DND-41 (cell line): ENCODE results near the gene GABBR1.

Experiments used
- ATAC-seq: fragments of 200-7000 bp; cut with Tn5 transposase; 3 replicates; pipeline ENCODE4 v1.9.1; 2021; ENCODE audit warnings: low read depth; ENCODE audit not compliant: insufficient read depth
- DNase-seq: peaks from one replicate; pipeline ENCODE4 v3.0.0-alpha.2; 2020
- H2AFZ ChIP-seq: 2 replicates; pipeline ENCODE4 v1.6.0; 2012; ENCODE audit warnings: low read depth, low read length
- H3K27ac ChIP-seq: 2 replicates; pipeline ENCODE4 v1.5.1; 2012; ENCODE audit warnings: low read length, inconsistent platforms
- H3K27me3 ChIP-seq: fragments of 200-600 bp; sonication (generic); 2 replicates; pipeline ENCODE4 v1.6.0; 2012; ENCODE audit warnings: low read length, mild to moderate bottlenecking, inconsistent platforms; ENCODE audit not compliant: insufficient read depth, poor library complexity
- H3K36me3 ChIP-seq: 2 replicates; pipeline ENCODE4 v1.5.1; 2012; ENCODE audit warnings: low read length, inconsistent platforms; ENCODE audit not compliant: insufficient read depth
- H3K4me1 ChIP-seq: 2 replicates; pipeline ENCODE4 v1.5.1; 2012; ENCODE audit warnings: mild to moderate bottlenecking, low read length; ENCODE audit not compliant: insufficient read depth
- H3K4me2 ChIP-seq: 2 replicates; pipeline ENCODE4 v1.6.0; 2012; ENCODE audit warnings: mild to moderate bottlenecking, moderate library complexity, low read length, inconsistent platforms; ENCODE audit not compliant: insufficient read depth
- H3K4me3 ChIP-seq, 2 experiments: fragments of 200-600 bp in 1 of 2; shearing (Covaris generic) in 1 of 2; 2 replicates each; pipeline ENCODE4 v1.5.1; 2012 to 2016; ENCODE audit warnings: inconsistent platforms in 2 of 2, low read length in 2 of 2, mild to moderate bottlenecking in 2 of 2, low read depth in 1 of 2, moderate library complexity in 1 of 2
- H3K79me2 ChIP-seq: 2 replicates; pipeline ENCODE4 v1.6.0; 2012; ENCODE audit warnings: low read length, inconsistent platforms; ENCODE audit not compliant: insufficient read depth
- H3K9ac ChIP-seq: 2 replicates; pipeline ENCODE4 v1.6.0; 2012; ENCODE audit warnings: low read depth, mild to moderate bottlenecking, inconsistent platforms, low read length, moderate library complexity
- H3K9me3 ChIP-seq: 2 replicates; pipeline ENCODE4 v1.5.1; 2012; ENCODE audit warnings: low read length, moderate library complexity, mild to moderate bottlenecking, inconsistent platforms; ENCODE audit not compliant: insufficient read depth, severe bottlenecking
- H4K20me1 ChIP-seq: 2 replicates; pipeline ENCODE4 v1.6.0; 2012; ENCODE audit warnings: low read length; ENCODE audit not compliant: insufficient read depth
- EZH2 ChIP-seq: IDR thresholded peaks from 3 replicates; pipeline ENCODE4 v1.6.1; 2012; ENCODE audit warnings: borderline replicate concordance, low read depth, mild to moderate bottlenecking, moderate library complexity, low read length, inconsistent platforms; ENCODE audit not compliant: severe bottlenecking
- TF ChIP-seq, protein P1 (sequence below): IDR thresholded peaks from 2 replicates; pipeline ENCODE4 v1.5.1; 2012; ENCODE audit warnings: borderline replicate concordance, low read length, moderate library complexity, mild to moderate bottlenecking; ENCODE audit not compliant: poor library complexity, severe bottlenecking; ENCODE audit errors: extremely low read depth

The GABBR1 gene

DNA sequence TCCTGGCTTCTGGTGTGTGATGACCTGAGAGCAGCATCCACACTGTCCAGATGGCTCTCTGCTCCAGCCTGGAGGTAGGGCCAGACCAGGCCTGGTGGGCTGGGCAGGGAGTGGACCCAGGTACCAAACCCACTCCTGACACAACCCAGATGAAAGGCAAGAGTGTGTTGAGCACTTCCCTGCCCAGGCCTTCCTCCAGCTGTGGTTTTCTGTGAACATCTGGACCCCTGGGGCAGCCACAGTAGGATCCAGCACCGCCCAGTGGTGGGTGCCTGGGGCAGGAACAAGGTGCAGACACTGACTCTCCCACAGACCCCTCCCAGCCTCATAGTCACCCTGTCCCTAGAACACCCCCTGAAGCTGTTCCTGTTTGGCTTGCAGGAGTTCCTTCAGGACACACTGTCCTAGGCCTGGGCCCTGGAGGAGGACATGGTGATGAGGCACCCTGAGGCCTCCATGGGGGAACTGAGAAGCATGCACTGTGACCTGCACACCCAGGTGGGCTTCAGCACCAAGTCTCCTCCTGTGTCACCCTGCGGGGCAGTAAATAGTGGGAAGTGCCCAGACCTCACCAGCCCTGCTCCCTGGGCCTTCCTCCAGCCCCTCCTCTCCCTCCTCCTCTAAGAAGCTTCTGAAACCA lies 102.2 kb downstream of the GABBR1 start:
- Histone ChIP-seq H3K27ac (no peak overlapping the region), H2AFZ (no peak overlapping the region), H3K4me2 (no peak overlapping the region), H3K9ac (no peak overlapping the region), H3K27me3 (no peaks in the 10 kb centered on the region), H3K9me3 (no peaks in the 10 kb centered on the region), H4K20me1 (no peaks in the 10 kb centered on the region), H3K79me2 (no peaks in the 10 kb centered on the region), H3K4me1 (no peaks in the 10 kb centered on the region), H3K4me3 (no peak overlapping the region), H3K36me3 (no peaks in the 10 kb centered on the region)
- no peak for TF ChIP-seq EZH2
- TF ChIP-seq, protein P1, sequence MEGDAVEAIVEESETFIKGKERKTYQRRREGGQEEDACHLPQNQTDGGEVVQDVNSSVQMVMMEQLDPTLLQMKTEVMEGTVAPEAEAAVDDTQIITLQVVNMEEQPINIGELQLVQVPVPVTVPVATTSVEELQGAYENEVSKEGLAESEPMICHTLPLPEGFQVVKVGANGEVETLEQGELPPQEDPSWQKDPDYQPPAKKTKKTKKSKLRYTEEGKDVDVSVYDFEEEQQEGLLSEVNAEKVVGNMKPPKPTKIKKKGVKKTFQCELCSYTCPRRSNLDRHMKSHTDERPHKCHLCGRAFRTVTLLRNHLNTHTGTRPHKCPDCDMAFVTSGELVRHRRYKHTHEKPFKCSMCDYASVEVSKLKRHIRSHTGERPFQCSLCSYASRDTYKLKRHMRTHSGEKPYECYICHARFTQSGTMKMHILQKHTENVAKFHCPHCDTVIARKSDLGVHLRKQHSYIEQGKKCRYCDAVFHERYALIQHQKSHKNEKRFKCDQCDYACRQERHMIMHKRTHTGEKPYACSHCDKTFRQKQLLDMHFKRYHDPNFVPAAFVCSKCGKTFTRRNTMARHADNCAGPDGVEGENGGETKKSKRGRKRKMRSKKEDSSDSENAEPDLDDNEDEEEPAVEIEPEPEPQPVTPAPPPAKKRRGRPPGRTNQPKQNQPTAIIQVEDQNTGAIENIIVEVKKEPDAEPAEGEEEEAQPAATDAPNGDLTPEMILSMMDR, result no peak
- ATAC-seq, result no peak
- DNase-seq, result no peak

DNA sequence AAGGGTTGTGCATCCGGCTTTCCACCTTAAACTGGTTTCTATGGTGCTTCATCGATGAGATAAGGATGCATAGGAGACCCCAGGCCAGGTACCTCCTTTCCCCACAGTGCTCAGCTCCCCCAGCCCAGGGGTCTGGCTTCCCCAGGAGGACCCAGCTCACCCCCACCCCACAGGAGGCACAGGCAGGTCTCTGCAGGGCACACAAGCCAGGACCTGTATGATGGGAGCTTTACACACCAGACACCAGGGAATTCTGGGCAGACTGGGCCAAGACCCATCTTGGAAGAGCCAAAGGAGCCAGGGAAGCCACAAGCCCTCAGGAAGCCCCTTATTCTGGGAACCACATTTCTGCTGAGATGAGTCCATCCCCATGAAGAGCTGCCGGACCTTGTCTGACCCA lies 103.0 kb downstream of the GABBR1 start:
- no peak for TF ChIP-seq EZH2
- TF ChIP-seq, protein P1, result no peak

DNA sequence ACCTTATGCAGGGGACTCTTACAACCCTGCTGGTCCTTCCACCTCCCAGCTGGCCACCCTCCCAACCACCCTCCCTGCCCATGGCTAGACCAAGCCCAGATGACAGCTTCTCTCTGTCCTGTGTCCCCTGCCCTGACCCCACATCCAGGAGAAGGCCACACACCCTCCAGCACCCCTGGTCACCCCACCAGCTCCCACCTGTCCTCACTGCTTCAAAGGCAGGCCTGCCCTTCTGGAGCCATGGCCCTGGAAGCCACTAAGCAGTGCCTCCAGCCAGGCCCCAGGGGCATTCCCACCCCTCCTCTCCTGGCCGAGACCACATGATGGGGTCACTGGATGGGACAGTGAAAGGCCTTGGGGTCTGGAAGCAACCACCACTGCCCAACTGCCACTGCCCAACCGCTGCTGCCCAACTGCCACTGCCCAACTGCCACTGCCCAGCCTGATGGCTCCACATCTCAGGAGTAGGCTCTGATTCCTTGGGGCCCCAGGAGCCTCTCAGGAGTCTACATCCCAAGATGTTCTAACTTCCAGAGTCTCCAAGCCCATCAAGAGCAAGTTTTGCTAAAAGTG lies 103.9 kb downstream of the GABBR1 start:
- no peak overlapping the region for H3K4me3 ChIP-seq
- no peak overlapping the region for H3K9ac ChIP-seq
- no peak overlapping the region for H3K4me2 ChIP-seq
- H4K20me1 ChIP-seq, result no peaks in the 10 kb centered on the region
- no peak overlapping the region for H3K27ac ChIP-seq
- DNase-seq (no peak), ATAC-seq (no peak)
- H3K9me3 ChIP-seq, result no peaks in the 10 kb centered on the region
- H2AFZ ChIP-seq, result no peak overlapping the region
- H3K79me2 ChIP-seq, result no peaks in the 10 kb centered on the region
- no peaks in the 10 kb centered on the region for H3K4me1 ChIP-seq
- H3K27me3 ChIP-seq, result no peaks in the 10 kb centered on the region
- no peaks in the 10 kb centered on the region for H3K36me3 ChIP-seq
- TF ChIP-seq, protein P1, result no peak
- TF ChIP-seq EZH2, result no peak

More for the DNA sequence above, 103.0 kb downstream of the GABBR1 start:
- Histone ChIP-seq H2AFZ (no peak overlapping the region), H3K4me1 (no peaks in the 10 kb centered on the region), H3K27ac (no peak overlapping the region), H3K79me2 (no peaks in the 10 kb centered on the region), H3K36me3 (no peaks in the 10 kb centered on the region), H3K9ac (no peak overlapping the region), H3K4me2 (no peak overlapping the region), H3K27me3 (no peaks in the 10 kb centered on the region), H4K20me1 (no peaks in the 10 kb centered on the region), H3K9me3 (no peaks in the 10 kb centered on the region), H3K4me3 (no peak overlapping the region)
- no peak for ATAC-seq
- DNase-seq, result no peak
